ENCODE measurements around the gene CDK18.

Gene CDK18

DNA sequence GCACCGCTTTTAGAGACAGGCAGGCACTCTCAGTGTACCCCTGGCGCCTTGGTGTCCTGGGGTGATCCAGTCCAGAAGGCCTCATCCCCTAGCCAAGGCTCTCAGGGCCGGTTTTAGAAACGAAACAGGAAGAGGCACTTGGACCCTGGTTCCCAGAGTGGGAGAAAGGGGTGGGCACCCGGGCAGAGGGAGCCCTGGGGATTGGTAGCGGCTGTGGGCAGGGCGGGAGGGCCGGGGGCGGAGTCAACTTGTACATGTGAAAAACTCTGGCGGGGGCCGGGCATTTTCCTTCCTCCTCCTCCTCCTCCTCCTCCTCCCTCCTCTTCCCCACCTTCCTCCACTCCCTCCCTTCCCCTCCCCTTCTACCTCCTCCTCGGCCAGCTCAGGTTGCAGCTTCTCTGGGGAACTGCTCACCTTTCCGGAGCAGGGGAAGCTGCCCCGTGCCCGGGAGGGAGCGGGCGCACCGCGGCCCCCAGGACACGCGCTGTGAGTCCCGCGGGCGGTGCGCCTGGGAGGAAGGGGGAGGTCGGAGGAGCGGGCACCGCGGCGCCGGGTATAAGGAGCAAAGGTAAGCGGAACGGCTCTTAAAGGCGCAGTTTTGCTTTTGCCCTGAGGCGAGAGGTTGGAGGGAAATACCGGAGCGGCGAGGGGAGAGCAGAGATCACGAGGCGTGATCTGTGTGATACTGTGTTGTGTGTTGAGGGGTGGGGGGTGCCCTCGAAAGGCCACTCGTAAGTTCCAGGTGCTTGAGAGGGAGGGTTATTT, at the start of gene CDK18:
CDK18 (plus strand) TSS at position 359 of the 765 bp plus-strand sequence. CDS start 18,499 bp downstream, outside the sequence.
- 0 out of 2 replicates have a peak, but pooled peaks cover 14% of the 10 kb centered on the region for H3K27me3 ChIP-seq (ENCODE audit: low read depth, low read length)
- no peaks in the 10 kb centered on the region for H3K79me2 ChIP-seq (ENCODE audit: low read length)

DNA sequence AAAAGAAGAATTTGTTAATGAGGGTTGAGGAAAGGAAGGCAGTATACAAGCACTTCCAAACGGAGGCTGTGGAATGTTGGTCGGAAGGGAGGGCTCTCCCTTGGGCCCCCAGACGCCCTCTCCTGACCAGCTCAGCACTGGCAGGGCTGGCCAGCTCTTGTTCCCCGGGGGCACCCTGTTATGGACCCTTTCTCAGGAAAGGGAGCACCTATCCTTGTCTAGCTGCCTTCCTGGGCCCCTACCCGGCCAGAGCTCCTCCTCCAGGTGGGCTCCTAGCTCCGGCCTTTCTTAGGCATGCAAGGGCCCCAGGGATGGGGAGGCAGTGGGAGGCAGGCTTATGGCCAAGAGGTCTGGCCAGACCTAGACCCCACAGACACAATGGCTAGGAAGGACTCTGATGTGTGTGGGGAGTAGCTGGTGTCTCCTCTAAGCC, 49.5 kb upstream of the CDK18 start:
- Histone ChIP-seq H3K4me3 (ENCODE audit: low read length) (no peak overlapping the region), H3K79me2 (ENCODE audit: low read length) (no peaks in the 10 kb centered on the region), H3K4me1 (ENCODE audit: low read length) (no peaks in the 10 kb centered on the region), H3K27ac (ENCODE audit: low read length) (no peak overlapping the region), H4K20me1 (ENCODE audit: insufficient read depth, low read length) (peaks cover 4% of the 10 kb centered on the region; the same call in 1 of the 2 replicates), H3K9me3 (ENCODE audit: insufficient read depth, low read length) (no peaks in the 10 kb centered on the region), H2AFZ (ENCODE audit: low read depth, low read length) (no peak overlapping the region), H3K9ac (ENCODE audit: low read length) (no peak overlapping the region), H3K4me2 (ENCODE audit: low read length) (no peak overlapping the region), H3K36me3 (replicated peaks; ENCODE audit: low read depth, low read length) (no peaks in the 10 kb centered on the region), H3K27me3 (ENCODE audit: low read depth, low read length) (peaks cover 68% of the 10 kb centered on the region)
- TF ChIP-seq, protein P1, sequence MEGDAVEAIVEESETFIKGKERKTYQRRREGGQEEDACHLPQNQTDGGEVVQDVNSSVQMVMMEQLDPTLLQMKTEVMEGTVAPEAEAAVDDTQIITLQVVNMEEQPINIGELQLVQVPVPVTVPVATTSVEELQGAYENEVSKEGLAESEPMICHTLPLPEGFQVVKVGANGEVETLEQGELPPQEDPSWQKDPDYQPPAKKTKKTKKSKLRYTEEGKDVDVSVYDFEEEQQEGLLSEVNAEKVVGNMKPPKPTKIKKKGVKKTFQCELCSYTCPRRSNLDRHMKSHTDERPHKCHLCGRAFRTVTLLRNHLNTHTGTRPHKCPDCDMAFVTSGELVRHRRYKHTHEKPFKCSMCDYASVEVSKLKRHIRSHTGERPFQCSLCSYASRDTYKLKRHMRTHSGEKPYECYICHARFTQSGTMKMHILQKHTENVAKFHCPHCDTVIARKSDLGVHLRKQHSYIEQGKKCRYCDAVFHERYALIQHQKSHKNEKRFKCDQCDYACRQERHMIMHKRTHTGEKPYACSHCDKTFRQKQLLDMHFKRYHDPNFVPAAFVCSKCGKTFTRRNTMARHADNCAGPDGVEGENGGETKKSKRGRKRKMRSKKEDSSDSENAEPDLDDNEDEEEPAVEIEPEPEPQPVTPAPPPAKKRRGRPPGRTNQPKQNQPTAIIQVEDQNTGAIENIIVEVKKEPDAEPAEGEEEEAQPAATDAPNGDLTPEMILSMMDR (IDR thresholded peaks at IDR 0.05; ENCODE audit: low read depth, low read length): no peak
- TF ChIP-seq EZH2phosphoT487 (IDR thresholded peaks at IDR 0.05; ENCODE audit: low read depth): no peak

More for the DNA sequence above, at the start of gene CDK18:
- Histone ChIP-seq H3K9ac (ENCODE audit: low read length) (peak within 1 kb of the TSS; percentile 66), H3K9me3 (ENCODE audit: insufficient read depth, low read length) (no peaks in the 10 kb centered on the region), H3K4me3 (ENCODE audit: low read length) (peak within 1 kb of the TSS; percentile 80), H3K4me2 (ENCODE audit: low read length) (peak within 1 kb of the TSS; percentile 100), H3K27ac (ENCODE audit: low read length) (no peak within 1 kb of the TSS), H3K36me3 (replicated peaks; ENCODE audit: low read depth, low read length) (no peaks in the 10 kb centered on the region), H4K20me1 (ENCODE audit: insufficient read depth, low read length) (no peaks in the 10 kb centered on the region), H3K4me1 (ENCODE audit: low read length) (peaks cover 28% of the 10 kb centered on the region), H2AFZ (ENCODE audit: low read depth, low read length) (peak within 1 kb of the TSS; percentile 92)
- TF ChIP-seq, protein P1 (IDR thresholded peaks at IDR 0.05; ENCODE audit: low read depth, low read length): no peak
- no peak for TF ChIP-seq EZH2phosphoT487 (IDR thresholded peaks at IDR 0.05; ENCODE audit: low read depth)

DNA sequence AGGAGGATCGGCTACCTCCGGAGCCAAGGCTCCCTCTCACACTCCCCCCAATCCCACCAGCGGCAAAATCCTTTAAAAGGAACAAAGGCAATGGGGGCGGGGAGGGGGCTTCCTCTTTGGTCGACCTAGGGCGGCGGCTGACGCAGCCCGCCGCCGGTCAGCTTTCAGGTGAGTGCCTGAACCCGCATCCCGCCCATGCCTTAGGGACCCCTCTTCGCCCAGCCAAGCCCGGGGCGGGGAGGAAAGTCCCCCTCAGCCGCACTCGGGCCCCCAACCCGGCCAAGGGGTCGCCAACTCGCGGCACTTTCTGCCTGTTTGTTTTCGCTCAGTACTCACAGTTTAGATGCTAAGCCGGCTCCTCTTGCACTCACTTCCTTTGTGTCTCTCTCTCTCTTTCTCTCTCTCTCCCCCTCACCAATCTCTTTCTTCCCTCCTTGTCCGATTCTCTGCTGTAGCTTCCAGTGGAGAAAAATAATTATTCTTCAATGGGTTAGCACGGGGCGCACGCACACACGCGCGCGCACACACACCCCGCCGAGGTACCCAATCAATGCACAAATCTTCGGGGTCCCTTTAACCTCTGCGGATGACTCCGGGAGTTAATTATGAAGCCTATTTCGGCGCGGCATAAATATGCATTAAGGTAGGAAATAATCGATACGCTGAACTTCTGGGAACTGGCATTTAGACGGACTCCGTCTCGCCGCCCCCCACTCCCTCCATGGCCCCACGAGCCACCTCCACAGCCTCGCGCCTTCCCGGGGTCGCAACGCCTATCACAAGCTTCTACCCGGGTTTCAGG, 48.7 kb upstream of the CDK18 start, which contains the start of gene BLACAT1:
BLACAT1 (minus strand) TSS at position 465 of the 802 bp plus-strand sequence.
- Histone ChIP-seq H3K27ac (ENCODE audit: low read length) (no peak within 1 kb of the TSS), H3K36me3 (replicated peaks; ENCODE audit: low read depth, low read length) (no peaks in the 10 kb centered on the region), H3K9ac (ENCODE audit: low read length) (no peak within 1 kb of the TSS), H3K4me3 (ENCODE audit: low read length) (no peak within 1 kb of the TSS), H2AFZ (ENCODE audit: low read depth, low read length) (no peak within 1 kb of the TSS), H3K79me2 (ENCODE audit: low read length) (no peaks in the 10 kb centered on the region), H3K27me3 (ENCODE audit: low read depth, low read length) (peaks cover 69% of the 10 kb centered on the region), H3K9me3 (ENCODE audit: insufficient read depth, low read length) (no peaks in the 10 kb centered on the region), H3K4me1 (ENCODE audit: low read length) (no peaks in the 10 kb centered on the region), H4K20me1 (ENCODE audit: insufficient read depth, low read length) (peaks cover 4% of the 10 kb centered on the region; the same call in 1 of the 2 replicates), H3K4me2 (ENCODE audit: low read length) (no peak within 1 kb of the TSS)
- TF ChIP-seq, protein P1 (IDR thresholded peaks at IDR 0.05; ENCODE audit: low read depth, low read length): no peak
- TF ChIP-seq EZH2phosphoT487 (IDR thresholded peaks at IDR 0.05; ENCODE audit: low read depth): no peak

DNA sequence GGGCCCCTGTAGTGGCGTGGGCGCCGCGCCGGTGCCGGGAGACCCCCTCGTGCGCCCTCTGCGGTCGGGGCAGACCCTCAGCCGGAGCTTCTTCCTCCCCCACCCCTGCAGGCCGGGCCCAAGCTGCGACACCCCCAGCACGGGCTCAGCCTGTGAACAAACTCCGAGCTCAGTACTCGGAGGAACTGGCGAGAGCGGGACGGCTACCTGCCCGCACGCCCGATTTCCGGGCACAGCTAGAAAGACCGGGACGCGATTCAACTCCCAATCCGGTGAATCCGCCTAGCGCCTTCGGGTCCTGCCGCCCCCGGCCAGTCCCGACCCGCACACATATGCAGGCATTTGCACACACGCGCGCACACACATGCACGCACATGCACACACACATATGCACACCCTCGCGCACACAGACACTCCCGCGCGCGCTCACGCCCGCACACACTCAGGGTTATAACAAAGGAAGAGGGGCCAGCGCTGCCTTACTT, 48.0 kb upstream of the CDK18 start:
- Histone ChIP-seq H3K79me2 (ENCODE audit: low read length) (no peaks in the 10 kb centered on the region), H3K36me3 (replicated peaks; ENCODE audit: low read depth, low read length) (no peaks in the 10 kb centered on the region), H2AFZ (ENCODE audit: low read depth, low read length) (no peak overlapping the region), H3K9ac (ENCODE audit: low read length) (no peak overlapping the region), H3K4me3 (ENCODE audit: low read length) (no peak overlapping the region), H3K27me3 (ENCODE audit: low read depth, low read length) (peaks cover 69% of the 10 kb centered on the region), H3K27ac (ENCODE audit: low read length) (no peak overlapping the region), H3K9me3 (ENCODE audit: insufficient read depth, low read length) (no peaks in the 10 kb centered on the region), H3K4me2 (ENCODE audit: low read length) (no peak overlapping the region), H3K4me1 (ENCODE audit: low read length) (no peaks in the 10 kb centered on the region), H4K20me1 (ENCODE audit: insufficient read depth, low read length) (peaks cover 7% of the 10 kb centered on the region; the same call in 1 of the 2 replicates)
- no peak for TF ChIP-seq EZH2phosphoT487 (IDR thresholded peaks at IDR 0.05; ENCODE audit: low read depth)
- TF ChIP-seq, protein P1 (IDR thresholded peaks at IDR 0.05; ENCODE audit: low read depth, low read length): no peak

Data from OCI-LY3 (cell line).